Stimulated activated naive CD8-positive, alpha-beta T cell treated with anti-CD3 and anti-CD28 coated beads, Interleukin-15, amount 100 ng/mL, for 72 hours (primary cell): ENCODE data around the gene UGT1A7.
A peak's percentile ranks its signal among the peaks of the same experiment; 100 is the strongest.

Source experiments
- ATAC-seq: fragments of 150-1000 bp; cut with Tn5 transposase; 2 replicates; pipeline ENCODE4 v1.10.0; 2021; ENCODE audit warnings: mild to moderate bottlenecking, moderate library complexity
- DNase-seq, 2 donors: peaks; one replicate each; pipeline ENCODE4 v3.0.0; 2021 to 2022
- H3K27ac Mint-ChIP-seq, 2 donors: one replicate each; pipeline ENCODE4 v1.8.0; 2022; ENCODE audit warnings: mild to moderate bottlenecking in 2 of 2, mixed read lengths in 2 of 2, moderate library complexity in 2 of 2
- H3K27me3 Mint-ChIP-seq: one replicate; pipeline ENCODE4 v1.8.0; 2022; ENCODE audit warnings: mixed read lengths
- H3K4me1 Mint-ChIP-seq: one replicate; pipeline ENCODE4 v1.8.0; 2022; ENCODE audit warnings: mild to moderate bottlenecking, mixed read lengths
- H3K4me3 Mint-ChIP-seq, 2 donors: one replicate each; pipeline ENCODE4 v1.8.0; 2022; ENCODE audit warnings: mild to moderate bottlenecking in 2 of 2, mixed read lengths in 2 of 2, moderate library complexity in 1 of 2
- H3K9me3 Mint-ChIP-seq, 2 donors: one replicate each; pipeline ENCODE4 v1.8.0; 2022; ENCODE audit warnings: mixed read lengths in 2 of 2

Gene UGT1A7

GRCh38 chr2:233791151-233791882 lies 109.6 kb downstream of the UGT1A7 start:
- no peak for ATAC-seq
- no peak overlapping the region for H3K4me3 Mint-ChIP-seq
- H3K4me1 Mint-ChIP-seq, result no peaks in the 10 kb centered on the region
- peaks cover under 1% of the 10 kb centered on the region for H3K27me3 Mint-ChIP-seq
- H3K9me3 Mint-ChIP-seq, result peaks cover 2 to 3% of the 10 kb centered on the region in 2 donors
- peak overlapping the region in 1 of 2 donors; percentile 10 for H3K27ac Mint-ChIP-seq
- no peak for DNase-seq

GRCh38 chr2:233791883-233792329 lies 110.2 kb downstream of the UGT1A7 start:
- Mint-ChIP-seq H3K9me3 (no peaks in the 10 kb centered on the region), H3K4me1 (no peaks in the 10 kb centered on the region), H3K27me3 (no peaks in the 10 kb centered on the region), H3K4me3 (no peak overlapping the region), H3K27ac (no peak overlapping the region)
- ATAC-seq (no peak), DNase-seq (no peak)

DNA sequence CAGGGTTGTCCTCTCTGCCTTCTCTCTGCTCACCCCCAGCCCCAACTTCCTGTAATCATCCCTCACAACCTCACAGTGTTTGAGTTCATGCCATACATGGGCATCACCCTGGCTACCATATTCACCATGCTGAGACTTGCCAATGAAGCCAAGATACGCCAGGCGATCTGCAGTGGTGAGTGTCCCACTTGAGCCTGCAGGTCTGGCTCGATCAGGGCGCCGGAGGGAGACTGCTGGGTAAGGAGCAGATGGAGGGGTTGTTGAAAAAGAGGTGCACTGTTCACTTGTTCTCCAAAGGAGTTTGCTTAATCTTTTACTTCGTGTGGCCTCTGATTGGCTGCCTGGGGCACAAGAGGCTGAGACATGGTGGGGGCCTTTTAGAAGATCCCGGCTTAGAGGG lies 111.0 kb downstream of the UGT1A7 start:
- Mint-ChIP-seq H3K27me3 (no peaks in the 10 kb centered on the region), H3K4me1 (no peaks in the 10 kb centered on the region), H3K4me3 (no peak overlapping the region), H3K27ac (peak overlapping the region in 1 of 2 donors; percentile 36), H3K9me3 (no peaks in the 10 kb centered on the region)
- no peak for ATAC-seq
- DNase-seq, result no peak

DNA sequence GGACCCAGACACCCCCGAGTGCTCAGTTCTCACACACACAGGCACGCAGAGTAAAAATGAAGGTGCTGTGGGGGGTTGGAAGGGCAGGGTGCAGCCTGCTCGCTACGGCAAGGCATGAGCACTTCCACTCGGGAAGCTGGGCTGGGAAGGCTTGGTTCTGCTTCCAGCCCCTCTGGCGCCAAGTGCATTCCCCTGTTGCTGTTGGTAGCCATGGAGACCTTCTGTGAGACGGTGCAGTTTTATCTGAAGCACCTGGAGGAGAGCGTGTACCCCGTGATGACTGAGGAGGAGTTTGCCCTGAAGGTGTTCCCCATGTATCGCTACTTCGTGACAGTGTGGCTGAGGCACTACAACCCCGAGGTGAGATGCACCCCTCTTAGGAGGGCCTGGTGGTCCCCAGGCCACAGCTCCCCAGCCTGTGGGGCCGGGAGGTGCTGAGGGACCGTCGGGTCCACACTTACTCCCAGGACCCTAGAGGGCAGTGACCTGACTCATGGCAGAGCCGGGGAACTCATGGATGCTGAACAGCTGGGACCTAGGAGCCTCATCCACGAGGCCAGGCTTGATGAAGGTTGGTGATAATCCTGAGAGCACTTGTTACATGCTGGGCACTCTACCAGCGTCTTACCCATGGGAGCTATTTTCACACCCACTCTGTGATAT lies 111.9 kb downstream of the UGT1A7 start:
- H3K27me3 Mint-ChIP-seq, result peaks cover 2% of the 10 kb centered on the region
- DNase-seq (no peak), ATAC-seq (no peak)
- no peak overlapping the region for H3K4me3 Mint-ChIP-seq
- no peak overlapping the region for H3K27ac Mint-ChIP-seq
- no peaks in the 10 kb centered on the region for H3K9me3 Mint-ChIP-seq
- H3K4me1 Mint-ChIP-seq, result no peaks in the 10 kb centered on the region

GRCh38 chr2:233794128-233794658 lies 112.5 kb downstream of the UGT1A7 start:
- ATAC-seq, result no peak
- Mint-ChIP-seq H3K4me3 (no peak overlapping the region), H3K27ac (peak overlapping the region in 1 of 2 donors; percentile 45), H3K27me3 (peaks cover 8% of the 10 kb centered on the region), H3K9me3 (no peaks in the 10 kb centered on the region), H3K4me1 (no peaks in the 10 kb centered on the region)
- no peak for DNase-seq

- Mint-ChIP-seq H3K4me1 (no peaks in the 10 kb centered on the region), H3K9me3 (no peaks in the 10 kb centered on the region), H3K27ac (no peak overlapping the region), H3K27me3 (peaks cover 11% of the 10 kb centered on the region), H3K4me3 (no peak overlapping the region)
- no peak for ATAC-seq
- no peak for DNase-seq
These were observed 114.1 kb downstream of the UGT1A7 start for GRCh38 chr2:233795735-233796171.

DNA sequence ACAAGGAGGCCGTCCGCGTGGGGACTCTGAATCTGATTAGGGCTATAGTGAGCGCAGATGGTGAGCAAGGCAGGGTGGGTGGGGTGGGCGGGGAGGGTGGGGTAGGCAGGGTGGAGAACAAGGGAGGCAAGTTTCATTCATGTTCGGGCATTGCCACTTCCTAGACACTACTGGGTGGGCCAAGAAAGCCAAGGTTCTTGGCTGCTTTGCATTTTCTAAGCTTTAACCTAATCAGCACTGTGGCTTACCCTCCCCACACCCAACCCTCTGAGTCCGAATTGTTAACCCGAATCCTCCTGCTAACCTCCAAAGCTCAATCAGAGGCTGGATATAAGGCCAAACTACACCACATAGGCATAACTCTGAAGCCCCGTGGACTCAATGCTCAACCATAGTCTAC lies 114.6 kb downstream of the UGT1A7 start:
- Mint-ChIP-seq H3K9me3 (no peaks in the 10 kb centered on the region), H3K4me3 (no peak overlapping the region), H3K27ac (no peak overlapping the region), H3K27me3 (peaks cover 11% of the 10 kb centered on the region), H3K4me1 (peaks cover 4% of the 10 kb centered on the region)
- DNase-seq (peak in 1 of 2 donors; percentile 4), ATAC-seq (no peak)

- DNase-seq (no peak), ATAC-seq (no peak)
- H3K9me3 Mint-ChIP-seq, result no peaks in the 10 kb centered on the region
- peaks cover 25% of the 10 kb centered on the region for H3K27me3 Mint-ChIP-seq
- no peak overlapping the region for H3K4me3 Mint-ChIP-seq
- H3K27ac Mint-ChIP-seq, result peak overlapping the region in 1 of 2 donors; percentile 10
- peaks cover 9% of the 10 kb centered on the region for H3K4me1 Mint-ChIP-seq
These were observed 116.8 kb downstream of the UGT1A7 start for GRCh38 chr2:233798335-233799086.

DNA sequence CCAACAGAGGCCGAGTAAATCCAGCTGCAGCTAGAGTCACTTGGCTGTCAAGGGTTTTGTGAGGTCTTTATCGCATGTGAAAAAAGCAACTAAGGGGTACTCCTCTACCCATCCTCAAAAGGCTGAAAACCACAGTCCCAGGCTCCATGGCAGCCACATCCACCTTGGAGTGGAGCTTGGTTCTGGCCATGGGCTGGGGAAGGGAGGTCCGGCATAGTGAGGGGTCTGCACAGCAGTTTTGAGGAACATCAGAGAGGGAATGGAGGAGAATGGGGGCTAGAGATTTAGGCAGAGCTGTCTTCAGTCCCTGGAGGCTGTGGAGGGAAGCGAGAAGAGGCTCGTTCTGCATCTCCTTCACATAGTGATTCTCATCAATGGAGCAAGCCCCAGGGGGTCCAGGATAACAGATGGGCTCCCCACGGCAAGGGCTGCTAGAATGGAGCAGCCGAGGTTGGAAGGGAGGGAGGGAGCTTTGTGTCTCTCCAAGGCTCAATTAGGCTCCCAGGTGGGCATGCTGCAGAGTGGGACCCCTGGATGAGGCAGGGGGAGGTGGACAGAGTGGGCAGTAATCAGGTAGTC lies 117.5 kb downstream of the UGT1A7 start:
- peaks cover 31% of the 10 kb centered on the region for H3K27me3 Mint-ChIP-seq
- H3K4me3 Mint-ChIP-seq, result no peak overlapping the region
- no peaks in the 10 kb centered on the region for H3K9me3 Mint-ChIP-seq
- H3K27ac Mint-ChIP-seq, result no peak overlapping the region
- H3K4me1 Mint-ChIP-seq, result peaks cover 9% of the 10 kb centered on the region
- peak in 1 of 2 donors; percentile 4 for DNase-seq
- no peak for ATAC-seq

DNA sequence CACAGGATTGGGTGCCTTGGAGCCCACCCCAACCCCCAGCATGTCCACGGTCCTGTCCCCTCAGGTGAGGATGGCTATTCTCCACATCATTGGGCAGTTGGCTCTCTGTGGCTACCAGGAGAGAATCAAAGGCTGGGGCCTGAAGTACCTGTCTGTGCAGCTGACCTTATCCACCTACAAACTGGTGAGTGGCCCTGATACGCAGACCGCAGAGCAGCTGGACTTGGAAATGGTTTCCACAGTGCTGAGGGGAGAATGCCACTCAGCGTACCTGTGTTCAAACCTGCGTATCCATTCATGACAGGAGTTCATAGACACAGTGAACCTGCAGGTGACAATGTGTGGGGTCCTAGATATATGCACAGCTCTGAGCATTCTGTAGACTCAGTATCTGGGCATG lies 118.0 kb downstream of the UGT1A7 start:
- DNase-seq, result no peak
- no peak for ATAC-seq
- H3K4me1 Mint-ChIP-seq, result peaks cover 9% of the 10 kb centered on the region
- H3K27ac Mint-ChIP-seq, result peak overlapping the region in 1 of 2 donors; percentile 57
- no peaks in the 10 kb centered on the region for H3K9me3 Mint-ChIP-seq
- no peak overlapping the region for H3K4me3 Mint-ChIP-seq
- peaks cover 37% of the 10 kb centered on the region for H3K27me3 Mint-ChIP-seq

- ATAC-seq, result no peak
- peaks cover 9% of the 10 kb centered on the region for H3K4me1 Mint-ChIP-seq
- DNase-seq, result peak in 1 of 2 donors; percentile 4
- H3K27me3 Mint-ChIP-seq, result peaks cover 42% of the 10 kb centered on the region
- no peaks in the 10 kb centered on the region for H3K9me3 Mint-ChIP-seq
- H3K27ac Mint-ChIP-seq, result no peak overlapping the region
- no peak overlapping the region for H3K4me3 Mint-ChIP-seq
These were observed 118.5 kb downstream of the UGT1A7 start for GRCh38 chr2:233800208-233800607.

DNA sequence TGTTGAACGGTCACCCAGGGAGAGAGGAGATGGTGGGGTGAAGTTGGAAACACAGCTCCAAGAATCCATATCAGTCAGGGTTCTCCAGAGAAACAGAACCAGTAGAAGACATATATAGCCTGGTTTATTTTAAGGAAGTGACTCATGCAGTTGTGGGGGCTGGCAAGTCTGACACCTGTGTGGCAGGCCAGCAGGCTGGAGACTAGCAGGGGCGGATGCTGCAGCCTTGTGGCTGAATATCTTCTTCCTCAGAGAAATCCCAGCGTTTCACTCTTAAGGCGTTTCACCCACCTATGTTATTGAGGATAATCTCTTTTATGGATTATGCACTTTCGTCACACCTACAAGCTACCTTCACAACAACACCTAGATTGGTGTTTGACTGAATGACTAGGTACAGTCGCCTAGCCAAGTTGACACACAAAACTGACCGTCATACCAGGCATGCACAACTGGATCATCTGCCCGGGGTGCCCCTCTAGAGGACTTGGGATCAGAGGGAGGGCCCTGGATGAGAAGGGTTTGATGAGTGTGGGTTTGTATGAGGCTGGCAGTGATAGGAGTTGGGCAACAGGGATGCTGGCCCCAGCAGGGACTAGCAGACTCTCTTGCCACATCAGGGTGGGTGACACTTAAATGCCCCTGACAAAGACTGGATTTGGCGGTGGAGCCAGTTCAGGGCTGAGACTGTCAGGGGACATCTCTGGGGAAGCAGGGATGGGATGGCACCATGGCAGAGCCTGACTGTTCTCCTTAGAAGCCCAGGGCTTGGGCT lies 119.8 kb downstream of the UGT1A7 start:
- Mint-ChIP-seq H3K9me3 (no peaks in the 10 kb centered on the region), H3K27ac (no peak overlapping the region), H3K4me3 (no peak overlapping the region), H3K4me1 (peaks cover 9% of the 10 kb centered on the region), H3K27me3 (peaks cover 43% of the 10 kb centered on the region)
- DNase-seq, result peak in 1 of 2 donors; percentile 9
- ATAC-seq, result peak; percentile 76

GRCh38 chr2:233802132-233802815 lies 120.6 kb downstream of the UGT1A7 start:
- Mint-ChIP-seq H3K27ac (no peak overlapping the region), H3K9me3 (no peaks in the 10 kb centered on the region), H3K4me1 (peaks cover 9% of the 10 kb centered on the region), H3K27me3 (peaks cover 43% of the 10 kb centered on the region), H3K4me3 (no peak overlapping the region)
- DNase-seq (no peak), ATAC-seq (no peak)

DNA sequence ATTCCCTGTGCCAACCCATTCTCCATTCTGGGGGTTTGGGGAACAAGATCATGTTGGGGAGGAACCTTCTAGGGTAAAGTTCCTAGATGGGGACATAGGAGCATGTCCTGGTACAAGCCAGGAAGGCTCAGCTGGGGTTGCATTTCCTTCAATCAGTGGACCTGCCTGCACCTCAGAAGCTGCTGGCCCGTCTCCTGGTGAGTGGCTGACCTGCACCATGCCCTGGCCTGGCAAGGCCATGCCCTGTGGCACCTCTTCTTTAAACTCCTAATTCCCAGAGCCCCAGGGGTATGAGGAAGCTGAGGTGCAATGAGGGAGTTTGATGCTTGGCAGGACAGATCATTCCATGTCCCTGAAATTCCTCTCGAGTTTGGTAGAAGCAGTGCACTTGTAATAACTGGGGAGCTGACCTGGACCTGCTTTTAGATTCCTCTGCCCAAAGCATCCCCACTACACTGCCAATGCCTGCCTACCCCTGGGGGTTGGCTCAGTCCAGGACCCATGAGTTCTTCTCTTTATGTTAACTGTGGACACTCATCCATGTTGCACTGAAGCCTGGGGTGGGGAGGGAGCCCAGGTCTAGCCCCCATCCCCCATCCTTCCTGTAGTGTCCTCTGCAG lies 121.7 kb downstream of the UGT1A7 start:
- peaks cover 42% of the 10 kb centered on the region for H3K27me3 Mint-ChIP-seq
- no peaks in the 10 kb centered on the region for H3K9me3 Mint-ChIP-seq
- H3K4me3 Mint-ChIP-seq, result no peak overlapping the region
- DNase-seq, result no peak
- H3K4me1 Mint-ChIP-seq, result peaks cover 9% of the 10 kb centered on the region
- no peak overlapping the region for H3K27ac Mint-ChIP-seq
- no peak for ATAC-seq
